HG03378 (cell line): ENCODE data around the gene MUC4.
"Not testable (repeated sequence)": the region's sequence is repeated elsewhere in the genome, so short reads cannot be mapped to it uniquely, and the experiment has no call there.

Source experiments
- ATAC-seq: cut with Tn5 transposase; IDR thresholded peaks from one replicate; pipeline ENCODE4 v1.9.1; 2021; ENCODE audit warnings: mild to moderate bottlenecking, moderate library complexity; ENCODE audit not compliant: unreplicated experiment

The MUC4 gene

DNA sequence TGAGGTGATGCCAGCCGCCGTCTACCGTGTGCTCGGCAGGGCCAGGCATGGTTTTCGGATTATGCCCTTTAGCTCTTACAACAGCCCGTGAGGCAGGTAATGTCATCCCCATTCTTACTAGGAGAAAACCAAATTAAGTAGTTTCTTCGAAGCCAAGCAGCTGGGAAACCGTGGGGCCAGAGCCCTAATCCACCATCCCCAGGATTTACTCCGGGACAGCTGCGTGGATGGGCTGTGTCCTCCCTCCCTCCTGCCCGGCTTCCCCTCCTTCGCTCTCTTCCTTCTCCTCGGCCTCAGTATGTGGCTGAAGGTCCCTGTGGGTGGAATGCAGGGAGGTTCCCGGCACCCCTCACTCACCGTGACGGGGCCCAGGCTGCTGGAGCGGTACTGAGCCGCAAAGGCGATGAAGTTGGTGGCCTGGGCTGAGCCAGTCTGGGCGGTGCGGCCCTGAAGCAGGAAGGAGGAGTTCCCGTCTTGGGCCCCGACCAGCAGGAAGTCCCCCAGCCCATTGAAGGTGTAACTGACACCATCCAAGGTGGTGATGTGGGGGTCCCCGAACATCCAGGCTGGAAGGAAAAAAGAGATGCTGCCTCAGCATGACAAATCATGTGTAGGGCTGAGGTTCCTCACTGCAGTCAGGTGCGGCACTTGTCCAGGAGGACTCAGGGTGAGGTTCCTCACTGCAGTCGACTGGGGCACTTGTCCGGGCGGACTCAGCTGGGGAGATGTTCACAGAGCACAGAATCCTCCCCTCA lies 48.5 kb downstream of the MUC4 start:
- ATAC-seq = no peak

DNA sequence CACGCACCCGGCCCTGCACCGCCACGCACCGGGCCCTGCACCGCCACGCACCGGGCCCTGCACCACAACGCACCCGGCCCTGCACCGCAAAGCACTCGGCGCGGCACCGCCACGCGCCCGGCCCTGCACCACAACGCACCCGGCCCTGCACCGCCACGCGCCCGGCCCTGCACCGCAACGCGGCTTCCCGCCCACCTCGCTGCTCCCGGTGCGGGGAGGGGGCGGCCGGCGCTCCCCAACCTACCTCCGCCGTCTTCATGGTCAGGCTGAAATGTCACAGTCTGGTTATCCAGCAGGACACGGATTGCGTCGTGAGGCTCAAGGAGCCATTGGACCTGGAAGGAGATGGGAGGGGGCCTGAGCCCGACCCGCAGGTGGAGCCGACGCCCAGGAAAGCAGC lies 49.1 kb downstream of the MUC4 start:
- ATAC-seq = no peak

DNA sequence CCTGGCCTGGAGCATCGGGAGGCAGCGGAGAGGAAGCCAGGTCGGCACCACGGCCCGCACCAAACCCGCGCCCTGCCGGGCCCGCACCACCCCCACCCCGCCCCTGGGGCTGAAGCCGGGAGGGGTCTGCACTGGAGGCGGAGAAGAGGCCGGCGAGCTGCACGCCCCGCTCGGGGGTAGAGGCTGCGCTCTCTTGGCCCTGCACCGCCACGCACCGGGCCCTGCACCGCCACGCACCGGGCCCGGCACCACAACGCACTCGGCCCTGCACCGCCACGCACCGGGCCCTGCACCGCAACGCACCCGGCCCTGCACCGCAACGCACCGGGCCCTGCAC lies 49.5 kb downstream of the MUC4 start:
- no peak for ATAC-seq

DNA sequence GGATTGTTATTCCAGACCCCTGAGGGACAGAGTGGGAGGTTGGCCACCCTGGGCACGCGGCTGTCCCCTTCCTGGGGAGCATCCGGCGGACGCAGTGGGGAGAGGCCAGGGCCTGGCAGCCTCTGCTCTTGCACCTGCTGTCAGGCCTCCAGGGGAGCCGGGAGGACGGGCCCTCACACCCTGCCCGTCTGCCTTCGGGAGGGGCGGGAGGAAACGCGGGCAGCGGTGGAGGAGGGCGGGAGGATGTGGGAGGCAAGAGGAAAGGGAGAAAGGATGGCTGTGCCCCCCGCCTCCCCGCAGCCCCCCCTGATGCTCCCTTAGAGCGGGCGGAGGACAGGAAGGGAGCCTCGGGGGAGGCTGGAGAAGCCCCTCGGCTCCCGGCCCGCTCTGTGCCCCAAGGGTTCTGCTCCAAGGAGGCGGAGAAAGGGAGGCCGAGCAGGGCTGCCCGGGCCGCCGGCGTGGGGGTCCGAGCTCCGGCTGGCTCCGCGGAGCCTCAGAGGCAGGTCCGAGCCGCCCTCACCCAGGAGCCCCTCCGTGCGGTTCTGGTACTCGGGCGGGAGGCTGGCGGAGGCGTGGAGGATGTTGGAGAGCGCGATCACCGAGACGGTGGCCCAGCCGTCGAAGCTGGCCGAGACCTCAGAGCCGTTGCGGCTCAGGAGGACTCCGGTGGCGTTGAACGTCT lies 50.0 kb downstream of the MUC4 start:
- ATAC-seq = no peak

DNA sequence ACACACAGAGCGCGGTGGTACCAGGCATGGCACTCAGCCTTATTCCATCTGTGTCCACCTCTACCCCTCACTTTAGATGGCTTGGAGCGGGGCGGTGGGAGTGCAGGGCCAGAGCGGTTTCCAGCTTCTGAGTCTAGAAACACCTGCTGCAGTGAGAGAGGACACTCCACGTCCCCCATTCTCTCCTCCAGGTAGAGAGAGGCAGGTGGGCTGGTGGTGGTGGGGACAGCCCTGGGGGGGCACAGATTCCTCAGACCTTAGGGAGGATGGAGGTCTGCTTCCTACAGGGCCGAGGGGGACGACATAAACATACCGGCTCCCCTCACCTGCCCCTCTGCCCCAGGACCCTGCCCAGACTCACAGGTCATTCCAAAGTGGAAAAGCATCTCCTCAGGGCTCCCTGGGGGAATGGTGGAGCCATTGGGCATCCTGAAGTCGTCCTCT lies 50.6 kb downstream of the MUC4 start:
- ATAC-seq = no peak

DNA sequence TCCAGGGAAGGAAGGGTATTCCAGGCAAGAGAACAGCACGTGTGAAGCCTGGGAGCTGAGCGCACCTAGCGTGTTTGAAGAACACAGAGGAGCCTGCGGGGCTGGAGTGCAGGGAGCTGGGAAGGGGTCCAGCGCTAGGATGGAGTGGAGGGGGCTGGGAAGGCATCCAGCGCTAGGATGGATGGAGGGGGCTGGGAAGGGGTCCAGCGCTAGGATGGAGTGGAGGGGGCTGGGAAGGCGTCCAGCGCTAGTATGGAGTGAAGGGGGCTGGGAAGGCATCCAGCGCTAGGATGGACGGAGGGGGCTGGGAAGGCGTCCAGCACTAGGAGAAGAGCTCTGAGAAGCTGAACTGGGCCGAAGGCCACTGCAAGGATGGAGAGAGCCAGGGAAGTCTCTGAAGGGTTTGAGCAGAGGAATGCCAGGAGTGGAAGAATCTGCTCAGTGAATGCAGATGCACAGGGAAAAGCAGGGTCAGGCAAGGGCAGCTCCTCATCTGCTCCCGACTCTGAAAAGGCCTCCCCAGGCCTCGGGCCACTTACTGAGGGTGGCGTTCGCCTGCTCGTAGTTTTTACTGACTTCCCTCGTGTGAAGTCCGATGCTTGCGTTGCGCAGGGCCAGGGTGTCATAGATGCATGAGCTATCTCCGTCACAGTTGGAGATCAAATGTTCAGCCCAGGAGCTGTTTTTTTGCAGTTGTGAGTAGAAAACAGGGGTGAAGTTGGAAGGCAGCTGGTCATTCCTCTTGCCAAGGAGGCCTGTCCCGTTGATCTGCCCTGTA lies 51.2 kb downstream of the MUC4 start:
- ATAC-seq = no peak

DNA sequence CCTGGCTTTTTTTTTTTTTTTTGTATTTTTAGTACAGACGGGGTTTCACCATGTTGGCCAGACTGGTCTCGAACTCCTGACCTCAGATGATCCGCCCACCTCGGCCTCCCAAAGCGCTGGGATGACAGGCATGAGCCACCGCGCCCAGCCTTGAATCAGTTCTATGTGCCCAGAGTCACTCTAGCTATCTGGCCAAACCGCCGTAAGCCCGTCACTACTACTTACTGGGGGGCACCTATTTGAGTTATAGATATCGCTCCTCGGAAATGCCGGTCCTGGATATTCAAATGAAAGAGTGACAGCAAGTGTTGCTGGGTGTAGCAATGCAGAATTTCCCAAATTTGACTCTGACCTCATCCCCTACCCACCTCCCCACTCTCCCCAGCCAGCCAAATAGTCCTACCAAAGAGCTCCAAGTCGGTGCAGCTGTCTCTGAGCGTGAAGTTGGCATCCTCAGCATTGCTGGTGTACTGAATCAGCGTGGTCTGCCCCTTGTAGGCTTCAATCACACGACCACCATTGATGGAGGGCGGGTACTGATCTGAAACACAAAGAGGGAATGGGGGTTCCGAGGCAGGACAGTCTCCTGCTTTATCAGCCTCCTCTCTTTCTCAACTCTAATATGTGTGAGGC lies 52.9 kb downstream of the MUC4 start:
- no peak for ATAC-seq

DNA sequence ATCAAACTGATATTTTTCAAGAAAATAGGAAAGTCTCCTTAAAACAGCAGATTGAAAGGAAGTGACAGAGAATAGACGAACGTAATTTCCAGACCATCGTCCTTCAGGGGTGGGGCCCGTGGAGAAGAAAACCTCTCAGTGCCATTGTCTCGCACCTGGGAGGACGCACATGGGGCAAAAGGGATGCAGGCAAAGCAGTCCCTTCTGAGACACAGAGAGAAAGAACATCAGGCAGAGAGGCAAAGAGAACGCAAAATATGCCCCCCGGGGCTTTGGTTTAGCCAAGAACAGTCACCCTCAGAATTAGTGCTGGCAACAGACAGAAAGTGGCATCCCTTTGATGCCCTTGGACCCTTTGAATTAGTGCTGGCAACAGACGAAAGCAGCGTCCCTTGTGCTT lies 53.9 kb downstream of the MUC4 start:
- ATAC-seq = no peak

DNA sequence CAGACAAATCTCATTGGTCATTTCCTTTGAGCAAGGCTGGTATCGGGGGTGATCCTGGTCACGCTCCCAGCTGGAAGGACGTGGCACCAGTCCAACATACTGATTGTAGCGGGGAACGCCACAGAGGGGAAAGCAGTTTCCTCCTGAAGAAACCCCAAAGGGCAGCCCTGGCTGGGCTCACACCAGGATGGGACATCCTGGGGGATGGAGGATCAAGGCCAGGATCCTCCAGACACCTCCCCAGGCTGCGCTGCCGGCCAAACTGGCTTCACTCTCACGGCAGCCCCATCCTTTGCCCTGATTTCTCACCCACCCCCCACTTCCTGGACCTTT lies 54.3 kb downstream of the MUC4 start:
- ATAC-seq = no peak

DNA sequence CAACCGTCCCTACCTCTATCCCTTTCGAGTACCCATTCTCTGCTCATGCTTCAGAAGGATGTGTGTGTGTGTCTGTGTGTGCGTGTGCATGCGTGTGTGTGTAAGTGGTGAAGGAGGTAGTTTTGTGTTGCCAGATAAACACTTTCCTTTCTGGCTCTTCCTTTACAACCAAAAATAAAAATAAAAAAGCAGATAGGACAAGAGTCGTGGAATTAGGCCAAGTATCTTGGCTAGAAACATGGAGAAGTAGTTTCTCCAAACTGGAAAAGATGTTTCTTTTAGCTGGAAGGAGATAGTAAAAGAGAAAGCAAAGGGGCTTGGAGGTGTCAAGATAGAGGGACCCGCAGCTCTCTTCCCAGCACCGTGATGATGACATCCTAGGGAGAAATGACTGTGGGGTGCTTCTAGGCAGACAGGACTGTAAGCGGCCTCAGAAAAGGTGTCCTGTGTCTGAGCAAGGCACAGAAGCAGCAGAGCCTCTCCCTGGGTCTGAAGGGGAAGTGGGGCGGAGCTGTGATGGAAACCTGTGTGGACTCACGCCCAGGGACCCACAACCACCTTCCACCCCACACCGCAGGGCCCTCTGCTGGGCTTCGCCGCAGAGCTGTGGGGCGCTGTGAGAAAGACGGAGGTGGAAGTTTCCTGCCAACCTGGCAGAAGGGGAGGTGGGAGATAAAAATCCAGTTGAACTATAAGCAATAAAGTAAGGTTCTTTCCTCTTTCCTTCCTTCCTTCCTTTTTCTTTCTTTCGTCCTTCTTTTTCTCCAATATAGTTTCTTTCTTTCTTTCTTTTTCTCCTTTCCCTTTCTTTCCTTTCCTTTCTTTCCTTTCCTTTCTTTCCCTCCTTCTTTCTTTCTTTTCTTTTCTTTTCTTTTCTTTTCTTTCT lies 55.7 kb downstream of the MUC4 start:
- no peak for ATAC-seq

DNA sequence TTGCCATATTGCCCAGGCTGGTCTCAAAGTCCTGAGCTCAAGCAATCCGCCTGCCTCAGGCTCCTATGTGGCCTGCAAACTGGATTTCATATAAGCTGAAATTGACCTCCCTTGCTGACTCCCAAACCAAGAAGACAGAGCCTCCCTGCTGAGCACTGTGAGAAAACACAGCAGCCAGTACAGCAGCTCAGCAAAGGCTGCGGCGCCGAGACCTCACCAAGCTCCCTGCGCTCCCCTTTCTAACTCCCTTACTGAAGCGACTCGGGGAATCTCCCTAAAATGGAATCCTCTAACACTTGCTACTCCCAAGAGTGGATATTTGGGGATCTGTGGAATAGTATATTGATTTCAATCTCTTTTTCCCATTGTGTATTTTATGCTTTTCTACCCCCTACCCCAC lies 56.3 kb downstream of the MUC4 start:
- no peak for ATAC-seq

DNA sequence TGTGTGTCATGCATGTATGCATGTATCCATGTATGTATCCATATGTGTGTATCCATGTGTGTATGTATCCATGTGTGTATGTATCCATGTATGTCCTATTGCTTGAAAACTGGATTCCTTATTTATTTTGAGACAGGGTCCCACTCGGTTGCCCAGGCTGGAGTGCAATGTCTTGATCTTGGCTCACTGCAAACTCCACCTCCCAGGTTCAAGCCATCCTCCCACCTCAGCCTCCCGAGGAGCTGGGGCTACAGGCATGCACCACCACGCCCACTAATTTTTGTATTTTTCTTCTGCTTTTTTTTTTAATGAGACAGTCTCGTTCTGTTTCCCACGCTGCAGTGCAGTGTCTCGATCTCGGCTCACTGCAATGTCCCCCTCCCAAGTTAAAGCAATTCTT lies 56.8 kb downstream of the MUC4 start:
- no peak for ATAC-seq

DNA sequence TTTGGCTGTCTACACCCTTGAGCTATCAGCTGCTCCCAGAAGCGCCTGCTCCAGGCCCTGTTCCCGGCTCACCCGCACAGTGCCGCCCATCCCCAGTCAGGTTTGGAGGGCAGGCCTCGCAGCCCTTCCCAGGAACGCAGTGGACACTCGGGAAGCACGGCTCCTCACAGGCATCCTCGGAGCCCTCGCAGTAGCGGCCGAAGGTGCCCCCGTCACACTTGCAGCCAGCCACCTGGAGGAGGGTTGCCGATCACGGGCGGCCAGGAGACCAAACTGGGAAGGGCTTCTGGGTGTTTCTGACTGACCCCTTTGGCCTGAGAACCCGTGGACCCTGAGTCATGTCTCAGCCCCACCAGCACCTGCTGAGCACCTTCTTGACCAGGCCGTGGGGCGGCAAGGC lies 57.6 kb downstream of the MUC4 start:
- ATAC-seq = no peak

DNA sequence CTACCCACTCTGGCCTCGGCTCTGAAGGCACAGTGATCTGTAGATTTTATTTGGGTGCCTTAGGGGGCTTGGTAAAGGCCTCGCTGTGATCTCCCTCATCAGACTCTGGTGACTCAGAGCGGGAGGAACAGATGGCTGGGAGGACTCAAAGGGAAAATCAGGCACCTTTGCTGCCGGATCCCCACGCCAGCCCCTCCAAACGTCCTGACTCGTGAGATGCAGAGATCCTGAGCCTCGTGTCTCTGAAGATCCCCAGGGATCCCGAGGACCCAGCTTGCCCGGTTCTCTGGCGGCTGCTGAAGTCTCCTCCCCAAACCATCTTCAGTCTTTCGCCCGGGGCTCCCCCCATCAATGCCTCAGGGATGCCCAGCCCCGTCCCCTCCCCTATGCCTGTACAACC lies 58.1 kb downstream of the MUC4 start:
- ATAC-seq = no peak

DNA sequence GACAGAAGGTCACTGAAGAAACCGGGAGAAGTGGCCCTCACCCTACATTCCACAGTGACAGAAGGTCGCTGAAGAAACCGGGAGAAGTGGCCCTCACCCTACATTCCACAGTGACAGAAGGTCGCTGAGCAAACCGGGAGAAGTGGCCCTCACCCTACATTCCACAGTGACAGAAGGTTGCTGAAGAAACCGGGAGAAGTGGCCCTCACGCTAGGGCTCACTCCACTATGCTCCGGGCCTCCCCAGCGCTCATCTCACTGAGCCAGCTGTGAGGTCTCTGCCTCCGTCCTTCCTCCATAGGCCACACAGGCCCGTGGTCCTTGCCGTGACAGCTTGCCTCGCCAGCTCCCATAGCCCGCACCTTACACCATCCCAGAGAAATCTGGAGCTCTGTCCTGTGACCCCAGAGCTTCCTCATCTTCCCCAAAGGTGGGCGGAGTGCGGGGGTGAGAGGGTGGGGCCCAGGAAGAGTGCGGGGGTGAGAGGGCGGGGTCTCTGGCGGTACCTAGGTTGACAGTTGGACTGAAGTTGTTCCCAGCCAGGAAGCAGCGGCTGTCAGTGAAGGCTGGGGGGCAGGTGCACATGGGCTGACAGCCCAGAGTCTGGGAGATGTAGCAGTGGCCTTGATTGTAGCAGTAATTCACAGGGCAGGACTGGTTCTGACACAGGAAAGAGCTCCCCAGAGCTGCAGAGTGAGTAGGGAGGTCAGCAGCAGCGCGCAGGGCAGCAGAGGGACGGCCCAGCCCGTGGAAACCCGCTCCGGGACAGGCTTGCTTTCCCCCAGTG lies 59.0 kb downstream of the MUC4 start:
- no peak for ATAC-seq

DNA sequence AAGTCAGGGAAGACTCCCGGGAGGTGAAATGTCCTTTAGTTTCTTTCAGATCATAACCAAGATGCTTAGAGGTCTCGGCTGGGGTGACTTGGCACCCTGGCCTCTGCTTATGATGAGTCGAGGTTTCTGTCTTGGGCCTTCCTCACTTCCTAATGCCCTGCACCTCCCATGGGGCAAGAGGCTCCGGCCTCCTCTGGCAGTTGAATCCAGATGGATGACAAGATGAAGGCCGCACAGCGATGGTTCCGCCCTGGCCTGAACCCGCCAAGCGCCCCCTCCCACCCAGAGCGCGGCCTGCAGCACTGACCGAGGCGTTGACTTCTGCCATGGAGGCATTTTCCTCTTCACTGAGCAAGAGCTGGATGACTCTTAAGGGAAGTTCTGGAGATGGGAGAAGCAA lies 59.7 kb downstream of the MUC4 start:
- ATAC-seq = no peak

DNA sequence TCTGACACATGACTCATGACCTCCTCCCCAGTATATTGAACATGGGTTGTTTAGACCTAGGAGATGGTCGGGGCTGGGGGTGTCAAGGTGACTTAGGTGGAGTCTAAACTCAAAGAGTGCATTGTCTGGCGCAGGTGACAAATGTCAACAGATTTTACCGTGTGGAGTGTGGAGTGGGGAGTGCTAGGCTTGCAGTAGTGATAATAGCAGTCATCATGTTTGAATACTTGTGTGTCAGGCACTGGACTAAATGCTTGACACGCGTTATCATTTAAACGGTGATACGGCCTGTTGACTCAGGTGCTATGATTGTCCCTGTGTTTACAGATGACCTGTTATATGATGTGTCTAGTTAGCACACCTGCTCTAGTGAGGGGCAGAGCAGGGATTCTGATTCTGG lies 60.2 kb downstream of the MUC4 start:
- ATAC-seq = no peak

DNA sequence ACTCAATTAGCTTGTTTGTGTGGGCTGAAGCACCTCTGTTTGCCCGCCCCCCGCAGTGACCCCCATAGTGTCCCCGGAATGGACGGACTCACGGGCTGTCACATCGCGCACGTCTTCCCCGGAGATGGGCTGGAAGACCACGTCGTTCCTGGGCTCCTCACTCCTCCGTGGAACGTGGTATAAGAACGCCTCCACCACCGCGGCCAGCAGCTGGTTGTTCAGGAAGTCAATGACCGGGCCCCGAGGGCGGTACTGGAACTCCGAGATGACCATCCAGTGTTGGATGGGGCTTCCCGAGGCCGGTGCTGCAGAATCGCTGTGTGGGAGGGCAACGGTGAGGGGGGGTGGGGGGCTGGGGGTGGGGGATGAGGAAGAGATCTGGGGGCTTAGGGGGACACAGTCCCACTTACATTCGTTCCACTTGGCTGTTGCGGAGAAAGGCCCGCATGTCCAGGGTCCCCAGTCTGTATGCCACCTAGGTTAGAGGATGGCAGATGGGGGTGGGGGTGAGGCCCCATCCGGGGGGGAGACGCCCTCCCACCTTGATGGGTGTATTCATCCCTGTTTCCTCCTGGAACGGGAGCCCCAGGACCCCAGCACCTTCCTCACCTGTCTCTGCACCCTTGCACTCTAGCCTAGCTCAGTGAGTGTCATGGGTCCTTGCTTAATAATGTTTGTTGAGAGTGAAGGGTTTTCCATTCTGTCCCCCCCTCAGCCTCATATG lies 60.8 kb downstream of the MUC4 start:
- ATAC-seq = no peak

DNA sequence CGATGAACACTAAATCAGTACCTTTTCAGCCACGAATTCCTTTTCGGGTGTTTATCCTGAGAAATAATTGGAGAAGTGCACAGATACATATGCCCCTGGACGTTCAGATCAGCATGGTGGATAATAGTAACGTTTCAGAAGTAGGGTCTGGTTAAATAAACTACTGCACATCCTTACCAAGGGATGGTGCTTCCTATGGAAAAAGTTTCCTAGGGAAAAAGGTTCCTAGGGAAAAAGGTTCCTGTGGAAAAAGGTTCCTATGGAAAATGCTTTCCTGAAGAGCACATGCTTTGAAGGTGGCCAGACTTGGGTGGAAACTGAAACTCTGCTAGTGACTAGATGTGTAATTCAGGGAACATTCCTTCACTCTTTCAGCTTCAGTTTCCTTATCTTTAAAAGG lies 62.6 kb downstream of the MUC4 start:
- ATAC-seq = not testable (repeated sequence)
